NB4 (cell line): ENCODE measurements around the gene PDZD2.

Experiments
- DNase-seq: peaks from one replicate; pipeline ENCODE4 v3.0.0; 2010; ENCODE audit warnings: low read depth
- H3K4me3 ChIP-seq: one replicate; pipeline ENCODE4 v1.5.1; 2011; ENCODE audit warnings: mild to moderate bottlenecking, low read depth, low read length, moderate library complexity
- MAX ChIP-seq: IDR thresholded peaks from 2 replicates; pipeline ENCODE4 v1.6.1; 2011; ENCODE audit warnings: low read depth, low read length
- MYC ChIP-seq: IDR thresholded peaks from 2 replicates; pipeline ENCODE4 v1.6.1; 2011; ENCODE audit warnings: low read depth, low read length
- POLR2A ChIP-seq: IDR thresholded peaks from 2 replicates; pipeline ENCODE4 v1.6.1; 2011; ENCODE audit warnings: mild to moderate bottlenecking; ENCODE audit not compliant: insufficient read length; ENCODE audit errors: extremely low read depth
- TF ChIP-seq, protein P1 (sequence below): IDR thresholded peaks from one replicate; pipeline ENCODE4 v1.5.1; 2012; ENCODE audit warnings: low read depth, low read length

The PDZD2 gene

GRCh38 chr5:32021771-32022170 is 382.8 kb downstream of the PDZD2 start:
- DNase-seq = no peak
- TF ChIP-seq, protein P1, sequence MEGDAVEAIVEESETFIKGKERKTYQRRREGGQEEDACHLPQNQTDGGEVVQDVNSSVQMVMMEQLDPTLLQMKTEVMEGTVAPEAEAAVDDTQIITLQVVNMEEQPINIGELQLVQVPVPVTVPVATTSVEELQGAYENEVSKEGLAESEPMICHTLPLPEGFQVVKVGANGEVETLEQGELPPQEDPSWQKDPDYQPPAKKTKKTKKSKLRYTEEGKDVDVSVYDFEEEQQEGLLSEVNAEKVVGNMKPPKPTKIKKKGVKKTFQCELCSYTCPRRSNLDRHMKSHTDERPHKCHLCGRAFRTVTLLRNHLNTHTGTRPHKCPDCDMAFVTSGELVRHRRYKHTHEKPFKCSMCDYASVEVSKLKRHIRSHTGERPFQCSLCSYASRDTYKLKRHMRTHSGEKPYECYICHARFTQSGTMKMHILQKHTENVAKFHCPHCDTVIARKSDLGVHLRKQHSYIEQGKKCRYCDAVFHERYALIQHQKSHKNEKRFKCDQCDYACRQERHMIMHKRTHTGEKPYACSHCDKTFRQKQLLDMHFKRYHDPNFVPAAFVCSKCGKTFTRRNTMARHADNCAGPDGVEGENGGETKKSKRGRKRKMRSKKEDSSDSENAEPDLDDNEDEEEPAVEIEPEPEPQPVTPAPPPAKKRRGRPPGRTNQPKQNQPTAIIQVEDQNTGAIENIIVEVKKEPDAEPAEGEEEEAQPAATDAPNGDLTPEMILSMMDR = no peak
- no peak for TF ChIP-seq MAX
- no peak for TF ChIP-seq POLR2A
- TF ChIP-seq MYC = no peak
- H3K4me3 ChIP-seq = no peak overlapping the region

- no peak for DNase-seq
- TF ChIP-seq, protein P1 = no peak
- TF ChIP-seq MYC = no peak
- no peak for TF ChIP-seq POLR2A
- no peak for TF ChIP-seq MAX
- H3K4me3 ChIP-seq = no peak overlapping the region
Measured at GRCh38 chr5:32022638-32023037, 383.7 kb downstream of the PDZD2 start.

DNA sequence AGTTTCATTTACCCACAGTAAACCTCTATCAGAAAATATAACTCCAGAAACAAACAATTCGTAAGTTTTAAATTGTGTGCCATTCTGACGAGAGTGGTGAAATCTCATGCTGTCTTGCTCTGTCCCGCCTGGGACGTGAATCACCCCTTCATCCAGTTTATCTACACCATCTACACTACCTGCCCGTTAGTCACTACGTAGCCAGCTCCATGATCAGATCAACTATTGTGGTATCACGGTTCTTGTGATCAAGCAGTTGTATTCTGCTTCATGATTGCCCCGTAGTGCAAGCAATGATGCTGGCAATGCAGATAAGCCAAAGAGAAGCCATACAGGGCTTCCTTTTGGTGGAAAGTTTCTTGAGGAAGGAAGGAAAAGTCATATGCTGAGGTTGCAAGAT is 384.9 kb downstream of the PDZD2 start:
- TF ChIP-seq MAX = no peak
- no peak for TF ChIP-seq MYC
- TF ChIP-seq POLR2A = no peak
- TF ChIP-seq, protein P1 = no peak
- no peak overlapping the region for H3K4me3 ChIP-seq

DNA sequence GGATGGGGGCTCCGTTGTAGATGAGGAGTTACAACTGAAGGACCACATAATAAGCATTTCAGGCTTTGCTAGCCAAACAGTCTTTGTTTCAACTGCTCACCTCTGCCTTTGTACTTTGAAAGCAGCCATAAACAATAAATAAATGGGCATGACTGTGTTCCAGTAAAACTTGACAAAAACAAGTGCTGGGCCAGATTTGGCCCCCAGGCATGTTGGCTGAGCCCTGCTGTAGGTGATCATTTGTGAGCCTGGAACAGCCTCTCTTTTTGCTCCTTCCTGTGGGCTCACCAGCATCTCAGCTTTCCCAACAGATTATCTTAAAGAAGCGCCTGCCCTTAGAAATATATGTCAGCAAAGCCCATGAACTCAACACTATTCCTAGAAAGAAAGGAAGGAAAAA is 385.8 kb downstream of the PDZD2 start:
- no peak for DNase-seq
- no peak overlapping the region for H3K4me3 ChIP-seq
- TF ChIP-seq, protein P1 = no peak
- TF ChIP-seq POLR2A (no peak), MYC (no peak), MAX (no peak)

More for the DNA sequence above, 384.9 kb downstream of the PDZD2 start:
- DNase-seq = no peak

- TF ChIP-seq, protein P1 = no peak
- TF ChIP-seq MYC (no peak), POLR2A (no peak), MAX (no peak)
- H3K4me3 ChIP-seq = no peak overlapping the region
- DNase-seq = peak; percentile 44
Measured at GRCh38 chr5:32027093-32027716, 388.3 kb downstream of the PDZD2 start.
